Lower leg skin (tissue), 3 donors: ENCODE measurements around the gene SEMA6A.

Experiments
- CTCF ChIP-seq, 3 donors: fragments of 450-650 bp; IDR thresholded peaks; one replicate each; pipeline ENCODE4 v1.5.1; 2016; ENCODE audit warnings: antibody characterized with exemption in 3 of 3, mild to moderate bottlenecking in 3 of 3, moderate library complexity in 2 of 3
- POLR2A ChIP-seq, 2 donors: fragments of 450-650 bp; IDR thresholded peaks; one replicate each; pipeline ENCODE4 v1.6.1; 2016 to 2017; ENCODE audit warnings: antibody characterized with exemption in 2 of 2, mild to moderate bottlenecking in 1 of 2, moderate library complexity in 1 of 2

DNA sequence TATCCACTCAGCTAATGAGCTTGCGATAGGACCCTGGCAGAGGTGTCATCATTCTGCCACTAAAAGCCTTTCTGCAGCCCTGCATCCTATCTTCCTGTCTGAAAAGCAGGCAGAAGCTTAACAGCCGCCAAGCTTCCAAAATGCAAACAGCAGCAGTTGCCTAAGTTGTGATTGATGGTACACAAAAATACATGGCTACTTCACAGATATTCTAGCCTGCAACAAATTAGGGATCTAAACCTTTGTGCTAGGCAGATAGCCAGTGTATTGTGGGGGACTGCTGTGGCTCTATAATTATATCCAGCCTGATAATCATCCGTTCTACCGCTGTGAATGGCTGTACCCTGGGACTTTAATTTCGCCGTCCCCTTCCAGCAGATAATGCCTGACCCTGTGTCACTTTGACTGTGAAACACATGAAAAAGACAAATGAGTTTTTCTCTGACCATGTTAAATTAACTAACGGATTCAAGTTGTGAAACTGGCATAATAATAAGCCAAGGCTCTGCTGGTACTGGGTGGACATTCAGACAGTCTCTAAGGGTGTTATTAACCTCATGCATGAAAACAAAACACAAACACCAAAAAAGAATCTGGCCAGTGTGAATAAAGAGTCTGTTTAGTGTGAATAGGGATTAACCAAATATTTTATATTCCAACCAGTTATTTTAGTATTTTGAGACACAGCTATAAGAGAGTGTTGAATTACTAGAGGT lies 45.9 kb downstream of the SEMA6A start:
- TF ChIP-seq POLR2A (IDR thresholded peaks at IDR 0.05): no peak
- no peak for TF ChIP-seq CTCF (IDR thresholded peaks at IDR 0.05)
